Stomach (tissue), 9 donors: ENCODE data around the gene ITPR2. TPM values are rescaled to one million over a fixed set of nuclear protein-coding genes. Genes with fewer than 3 reads are reported as not detected.

Source experiments
- DNase-seq, 2 donors: peaks; one replicate each; pipeline versions ENCODE4 v3.0.0 to v3.0.0-alpha.2; 2013 to 2019
- H3K27ac ChIP-seq, 5 donors: fragments of 200-600 bp in 4 of 5; sonication (generic) in 4 of 5; one replicate each; pipeline ENCODE4 v1.5.1; 2013 to 2019; ENCODE audit warnings: mild to moderate bottlenecking in 1 of 5, moderate library complexity in 1 of 5
- H3K27me3 ChIP-seq, 3 donors: fragments of 200-600 bp; sonication (generic); one replicate each; pipeline ENCODE4 v1.5.1; 2017 to 2019; ENCODE audit warnings: mixed run types in 1 of 3
- H3K36me3 ChIP-seq, 4 donors: fragments of 200-600 bp; sonication (generic); 1 replicate in 3 of 4; 2 replicates in 1 of 4; pipeline ENCODE4 v1.5.1; 2016 to 2019
- H3K4me1 ChIP-seq, 4 donors: fragments of 200-600 bp; sonication (generic); one replicate each; pipeline ENCODE4 v1.5.1; 2016 to 2019
- H3K4me3 ChIP-seq, 4 donors: fragments of 200-600 bp; sonication (generic) in 3 of 4; one replicate each; pipeline ENCODE4 v1.5.1; 2016 to 2019; ENCODE audit warnings: mild to moderate bottlenecking in 1 of 4
- H3K9me3 ChIP-seq, 4 donors: fragments of 200-600 bp; sonication (generic); one replicate each; pipeline ENCODE4 v1.5.1; 2016 to 2019
- EP300 ChIP-seq: sonication (generic); formaldehyde crosslinking; IDR thresholded peaks from one replicate; pipeline ENCODE4 v1.6.1; 2017; ENCODE audit warnings: antibody characterized with exemption
- POLR2A ChIP-seq, 4 donors: fragments of 450-650 bp; IDR thresholded peaks; one replicate each; pipeline ENCODE4 v1.6.1; 2016; ENCODE audit warnings: antibody characterized with exemption in 4 of 4, control low read depth in 2 of 4, mild to moderate bottlenecking in 1 of 4, moderate library complexity in 1 of 4
- POLR2AphosphoS5 ChIP-seq, 3 donors: sonication (generic); formaldehyde crosslinking; IDR thresholded peaks; one replicate each; pipeline ENCODE4 v1.6.1; 2016; ENCODE audit warnings: antibody characterized with exemption in 3 of 3
- WGBS, 5 donors: extraction: QIAGEN DNeasy Blood & Tissue Kit in 3 of 5; methylation state at CpG; one replicate each; pipeline versions ENCODE4 v1.1.5 to v1.1.7; 2013 to 2018; 5-methylcytosine and 5-hydroxymethylcytosine counted together
- intact Hi-C: fragments of 100-400 bp; cut with DNase I; formaldehyde crosslinking; loops from one replicate; pipeline ENCODE4 v1.15.1; 2023; ENCODE audit warnings: low total_unique reads
- polyA plus RNA-seq, 3 donors: library from polyadenylated mRNA; stranded (reverse); fragments of 200-250 nt; gene quantifications; one replicate each; pipeline ENCODE4 v1.2.3, GENCODE V29; 2013
- total RNA-seq, 5 donors: library from RNA; depleted of rRNA; stranded (reverse); fragments of >200 nt; gene quantifications; one replicate each; pipeline versions ENCODE4 v1.1.0 to v1.2.3, GENCODE V29; 2014 to 2016
- TF ChIP-seq, protein P1 (sequence below), 7 experiments: fragments of 450-650 bp in 4 of 7; fragments of 200-600 bp in 3 of 7; sonication (generic) in 3 of 7; IDR thresholded peaks; one replicate each; pipeline ENCODE4 v1.5.1; 2016 to 2019; ENCODE audit warnings: antibody characterized with exemption in 7 of 7, control low read depth in 2 of 7, mild to moderate bottlenecking in 1 of 7
- donor health status: healthy with polysubstance abuse.
- donor health status: Bipolar disorder and iron deficiency.
- donor health status: healthy.

The ITPR2 gene
- total and polyA plus RNA-seq, 8 donors = 1.4 to 172 (median 23.4) TPM

DNA sequence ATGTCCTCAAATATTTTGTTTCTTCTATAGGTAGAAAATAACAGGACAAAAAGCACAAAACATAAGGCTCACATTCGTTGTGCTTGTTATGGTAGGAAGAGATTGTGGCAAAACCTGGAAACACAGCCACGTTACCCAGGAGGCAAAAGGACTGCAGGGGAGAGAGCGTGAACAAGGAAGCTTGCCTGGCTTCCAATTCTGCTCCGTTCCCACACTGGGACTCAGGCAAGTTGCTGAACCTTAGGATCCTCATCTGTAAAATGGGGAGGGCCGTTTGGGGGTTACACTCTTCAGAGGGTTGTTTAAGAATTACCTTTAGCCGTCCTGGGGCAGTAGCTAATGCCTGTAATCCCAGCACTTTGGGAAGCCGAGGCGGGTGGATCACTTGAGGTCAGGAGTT is 432.4 kb downstream of the ITPR2 start:
- no peaks in the 10 kb centered on the region for H3K27me3 ChIP-seq
- no peak overlapping the region for H3K4me3 ChIP-seq
- TF ChIP-seq POLR2A (IDR thresholded peaks at IDR 0.05) (no peak), EP300 (no peak), POLR2AphosphoS5 (IDR thresholded peaks at IDR 0.05) (no peak)
- TF ChIP-seq, protein P1, sequence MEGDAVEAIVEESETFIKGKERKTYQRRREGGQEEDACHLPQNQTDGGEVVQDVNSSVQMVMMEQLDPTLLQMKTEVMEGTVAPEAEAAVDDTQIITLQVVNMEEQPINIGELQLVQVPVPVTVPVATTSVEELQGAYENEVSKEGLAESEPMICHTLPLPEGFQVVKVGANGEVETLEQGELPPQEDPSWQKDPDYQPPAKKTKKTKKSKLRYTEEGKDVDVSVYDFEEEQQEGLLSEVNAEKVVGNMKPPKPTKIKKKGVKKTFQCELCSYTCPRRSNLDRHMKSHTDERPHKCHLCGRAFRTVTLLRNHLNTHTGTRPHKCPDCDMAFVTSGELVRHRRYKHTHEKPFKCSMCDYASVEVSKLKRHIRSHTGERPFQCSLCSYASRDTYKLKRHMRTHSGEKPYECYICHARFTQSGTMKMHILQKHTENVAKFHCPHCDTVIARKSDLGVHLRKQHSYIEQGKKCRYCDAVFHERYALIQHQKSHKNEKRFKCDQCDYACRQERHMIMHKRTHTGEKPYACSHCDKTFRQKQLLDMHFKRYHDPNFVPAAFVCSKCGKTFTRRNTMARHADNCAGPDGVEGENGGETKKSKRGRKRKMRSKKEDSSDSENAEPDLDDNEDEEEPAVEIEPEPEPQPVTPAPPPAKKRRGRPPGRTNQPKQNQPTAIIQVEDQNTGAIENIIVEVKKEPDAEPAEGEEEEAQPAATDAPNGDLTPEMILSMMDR (IDR thresholded peaks at IDR 0.05) = no peak
- peaks cover 0 to 39% (median 16%) of the 10 kb centered on the region in 4 donors for H3K36me3 ChIP-seq
- WGBS, 5 donors = 84 to 93% (median 92%) methylated on average over 8 of the region's 8 CpGs
- H3K4me1 ChIP-seq = no peaks in the 10 kb centered on the region
- no peaks in the 10 kb centered on the region for H3K9me3 ChIP-seq
- no peak overlapping the region for H3K27ac ChIP-seq
- DNase-seq = no peak
- intact Hi-C loops = no loop called here

DNA sequence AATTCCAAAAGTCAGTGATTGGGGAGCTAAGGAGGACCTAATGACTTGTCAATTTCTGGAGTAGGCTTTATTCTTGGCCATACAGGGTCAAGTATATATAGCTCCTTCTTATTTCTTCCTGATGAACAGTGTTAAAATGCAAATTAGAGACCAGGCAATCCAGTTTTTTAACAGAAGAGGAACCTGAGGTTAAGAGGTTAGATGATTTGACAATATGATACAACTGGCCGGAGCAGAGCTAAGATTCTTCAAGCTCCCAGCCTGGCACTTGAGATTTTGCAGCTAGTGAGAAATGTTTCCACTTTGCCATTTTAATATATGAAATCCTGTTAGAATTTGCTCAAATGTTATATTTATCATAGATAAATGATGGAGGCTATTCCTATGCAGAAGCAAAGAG is 433.6 kb downstream of the ITPR2 start:
- Histone ChIP-seq H3K27me3 (no peaks in the 10 kb centered on the region), H3K9me3 (no peaks in the 10 kb centered on the region), H3K27ac (no peak overlapping the region), H3K36me3 (peaks cover 0 to 51% (median 26%) of the 10 kb centered on the region in 4 donors), H3K4me3 (no peak overlapping the region), H3K4me1 (no peaks in the 10 kb centered on the region)
- TF ChIP-seq POLR2AphosphoS5 (IDR thresholded peaks at IDR 0.05) (no peak), POLR2A (IDR thresholded peaks at IDR 0.05) (no peak), EP300 (no peak)
- TF ChIP-seq, protein P1 (IDR thresholded peaks at IDR 0.05) = no peak
- intact Hi-C loops = no loop called here
- no peak for DNase-seq
- 72 to 94% (median 88%) methylated on average over 1 of the region's 1 CpG for WGBS, 5 donors

DNA sequence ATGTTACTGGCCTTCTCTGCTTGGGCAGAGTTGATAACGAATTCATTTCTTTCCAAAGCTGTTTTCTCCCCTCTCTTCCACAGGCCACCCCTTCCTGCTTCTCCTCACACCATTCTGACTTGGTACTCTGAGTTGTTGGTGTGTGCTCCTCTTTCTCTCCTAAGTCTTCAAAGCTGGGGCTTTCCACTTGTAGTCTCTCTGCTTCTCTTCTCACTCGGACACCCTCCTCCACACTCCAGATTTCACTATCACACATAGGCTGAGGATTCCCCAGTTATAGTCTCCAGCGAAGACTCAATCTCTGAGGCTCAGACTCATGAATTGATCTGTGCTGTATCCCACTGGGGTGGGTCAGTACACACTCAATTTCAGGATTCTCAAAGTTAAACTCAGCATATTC is 436.6 kb downstream of the ITPR2 start:
- 83 to 93% (median 85%) methylated on average over 3 of the region's 3 CpGs for WGBS, 5 donors
- H3K27me3 ChIP-seq = no peaks in the 10 kb centered on the region
- no peaks in the 10 kb centered on the region for H3K9me3 ChIP-seq
- TF ChIP-seq POLR2AphosphoS5 (IDR thresholded peaks at IDR 0.05) = no peak
- no peak for TF ChIP-seq POLR2A (IDR thresholded peaks at IDR 0.05)
- TF ChIP-seq, protein P1 (IDR thresholded peaks at IDR 0.05) = no peak
- TF ChIP-seq EP300 = no peak
- no peaks in the 10 kb centered on the region for H3K4me1 ChIP-seq
- DNase-seq = no peak
- peaks cover 0 to 59% (median 31%) of the 10 kb centered on the region in 4 donors for H3K36me3 ChIP-seq
- H3K4me3 ChIP-seq = no peak overlapping the region
- intact Hi-C loops = no loop called here
- H3K27ac ChIP-seq = no peak overlapping the region

DNA sequence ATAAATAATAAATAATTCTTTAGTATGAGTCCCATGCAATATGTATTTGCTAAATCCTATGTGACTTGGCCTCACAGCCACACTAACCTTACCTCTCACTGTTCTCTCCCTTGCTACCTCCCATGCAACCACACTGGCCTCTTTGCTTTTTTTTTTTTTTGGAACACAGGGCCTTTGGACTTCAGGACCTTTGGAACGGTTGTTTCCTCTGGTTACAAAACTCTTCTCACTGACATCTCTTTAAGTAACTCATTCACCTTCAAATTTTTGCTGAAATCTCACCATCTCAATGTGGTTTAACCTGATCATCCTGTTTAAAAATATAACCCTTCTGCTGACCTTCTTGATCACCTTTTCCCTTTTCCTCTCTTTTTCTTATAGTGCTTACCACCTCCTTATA is 443.7 kb downstream of the ITPR2 start:
- DNase-seq = no peak
- Histone ChIP-seq H3K36me3 (peaks cover 0 to 28% (median 21%) of the 10 kb centered on the region in 4 donors), H3K4me1 (no peaks in the 10 kb centered on the region), H3K27me3 (no peaks in the 10 kb centered on the region), H3K9me3 (no peaks in the 10 kb centered on the region), H3K4me3 (no peak overlapping the region), H3K27ac (no peak overlapping the region)
- TF ChIP-seq EP300 = no peak
- TF ChIP-seq POLR2AphosphoS5 (IDR thresholded peaks at IDR 0.05) = no peak
- TF ChIP-seq POLR2A (IDR thresholded peaks at IDR 0.05) = no peak
- TF ChIP-seq, protein P1 (IDR thresholded peaks at IDR 0.05) = no peak
- intact Hi-C loops = no loop called here
- 50 to 92% (median 59%) methylated on average over 1 of the region's 1 CpG for WGBS, 5 donors
